DND-41 (cell line): ENCODE measurements around the gene IL17REL.

ENCODE experiments used
- CTCF ChIP-seq: IDR thresholded peaks from 2 replicates; pipeline ENCODE4 v1.5.1; 2012; ENCODE audit warnings: borderline replicate concordance, low read length, moderate library complexity, mild to moderate bottlenecking; ENCODE audit not compliant: poor library complexity, severe bottlenecking; ENCODE audit errors: extremely low read depth
- EZH2 ChIP-seq: IDR thresholded peaks from 3 replicates; pipeline ENCODE4 v1.6.1; 2012; ENCODE audit warnings: borderline replicate concordance, low read depth, mild to moderate bottlenecking, moderate library complexity, low read length, inconsistent platforms; ENCODE audit not compliant: severe bottlenecking

GRCh38 chr22:50025993-50026392, 13.4 kb upstream of the IL17REL start:
- TF ChIP-seq CTCF (no peak), EZH2 (no peak)
